GM19240 (cell line): ENCODE results near the gene BIRC3.
"Not testable (repeated sequence)": the region's sequence is repeated elsewhere in the genome, so short reads cannot be mapped to it uniquely, and the experiment has no call there.

Experiments used
- DNase-seq: peaks from one replicate; pipeline ENCODE4 v3.0.0; 2011; ENCODE audit warnings: low spot score; ENCODE audit not compliant: insufficient read length

Gene BIRC3

DNA sequence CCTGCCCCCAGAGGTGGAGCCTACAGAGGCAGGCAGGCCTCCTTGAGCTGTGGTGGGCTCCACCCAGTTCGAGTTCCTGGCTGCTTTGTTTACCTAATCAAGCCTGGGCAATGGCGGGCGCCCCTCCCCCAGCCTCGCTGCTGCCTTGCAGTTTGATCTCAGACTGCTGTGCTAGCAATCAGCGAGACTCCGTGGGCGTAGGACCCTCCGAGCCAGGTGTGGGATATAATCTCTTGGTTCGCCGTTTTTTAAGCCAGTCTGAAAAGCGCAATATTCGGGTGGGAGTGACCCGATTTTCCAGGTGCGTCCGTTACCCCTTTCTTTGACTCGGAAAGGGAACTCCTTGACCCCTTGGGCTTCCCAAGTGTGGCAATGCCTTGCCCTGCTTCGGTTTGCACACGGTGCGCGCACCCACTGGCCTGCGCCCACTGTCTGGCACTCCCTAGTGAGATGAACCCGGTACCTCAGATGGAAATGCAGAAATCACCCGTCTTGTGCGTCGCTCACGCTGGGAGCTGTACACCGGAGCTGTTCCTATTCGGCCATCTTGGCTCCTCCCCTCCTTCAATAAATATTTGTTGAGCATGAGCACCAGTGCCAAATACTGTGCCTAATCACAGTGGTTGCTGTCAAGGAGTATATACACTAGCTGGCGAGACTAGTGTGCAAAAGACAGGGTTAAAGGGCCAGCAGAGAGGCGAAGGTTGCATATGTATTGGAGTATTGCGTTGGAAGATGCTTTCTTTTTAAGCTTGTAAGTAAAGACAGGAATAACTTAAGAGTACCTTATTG is 57.5 kb downstream of the BIRC3 start:
- DNase-seq: not testable (repeated sequence)

DNA sequence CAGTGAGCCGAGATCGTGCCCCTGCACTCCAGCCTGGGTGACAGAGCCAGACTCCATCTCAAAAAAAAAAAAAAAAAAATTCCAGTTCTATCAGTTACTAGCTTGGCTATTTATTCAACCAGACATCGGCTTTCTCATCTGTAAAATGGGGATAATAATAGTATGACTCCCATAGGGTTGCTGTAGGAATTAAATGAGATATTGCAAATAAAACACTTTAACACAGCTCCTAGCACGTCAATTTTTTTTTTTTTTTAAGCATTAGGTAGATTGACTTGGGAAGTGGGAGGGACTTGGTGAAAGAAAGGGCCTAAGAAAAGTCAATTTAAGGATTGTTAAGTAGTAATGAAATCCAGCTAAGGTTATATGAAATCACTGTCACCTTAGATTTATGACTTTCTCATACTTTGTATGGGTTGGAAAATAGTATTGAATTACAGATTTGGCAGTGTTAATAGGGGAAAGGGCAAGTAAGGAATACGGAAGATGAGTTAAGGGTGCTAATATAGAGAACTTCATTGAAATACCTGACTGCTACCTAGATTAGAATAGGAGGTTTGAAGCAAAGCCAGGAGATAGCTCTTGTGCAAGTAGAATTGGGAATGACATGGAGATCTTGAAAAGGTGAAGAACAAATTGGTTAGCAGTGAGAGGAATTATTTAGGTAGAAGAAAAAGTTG is 58.6 kb downstream of the BIRC3 start:
- no peak for DNase-seq

GRCh38 chr11:102377891-102378290 is 60.6 kb downstream of the BIRC3 start:
- no peak for DNase-seq

DNA sequence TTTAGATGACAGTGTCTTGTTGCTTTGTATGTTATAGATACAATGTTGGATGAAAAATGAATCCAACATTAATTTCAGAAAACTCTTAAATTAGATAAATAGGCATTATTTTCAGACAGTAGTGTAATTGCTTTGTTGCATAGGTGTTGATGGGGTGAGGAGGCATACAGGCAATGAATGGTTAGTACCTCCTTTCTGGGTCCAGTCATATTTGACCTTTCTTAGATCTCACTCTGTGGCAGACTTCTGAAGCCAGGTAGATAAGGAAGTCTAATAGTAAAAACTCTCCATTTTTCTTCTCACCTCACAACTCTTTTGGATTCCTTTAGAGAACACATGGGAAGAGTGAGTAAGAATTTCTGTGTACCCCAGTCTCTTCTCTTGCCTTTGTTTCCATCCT is 61.5 kb downstream of the BIRC3 start:
- DNase-seq: no peak

GRCh38 chr11:102382384-102382783 is 65.1 kb downstream of the BIRC3 start:
- no peak for DNase-seq

DNA sequence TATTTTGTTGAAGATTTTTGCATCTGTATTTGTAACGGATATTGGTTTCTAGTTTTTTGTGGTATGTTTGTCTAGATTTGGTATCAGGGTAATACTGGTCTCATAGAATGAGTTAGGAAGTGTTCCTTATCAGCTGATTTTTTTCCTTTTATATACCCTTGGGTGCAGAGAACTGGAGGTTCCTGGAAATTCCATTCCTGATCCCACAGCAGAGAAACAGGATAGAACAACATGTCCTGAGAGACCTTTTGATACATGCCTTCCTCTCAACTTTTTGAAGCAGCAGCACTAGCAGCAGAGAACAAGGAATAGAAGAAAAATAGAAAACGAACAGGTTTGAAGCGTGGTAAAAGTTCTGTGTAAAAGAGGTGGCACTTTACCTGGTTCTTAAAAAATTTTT is 66.6 kb downstream of the BIRC3 start:
- no peak for DNase-seq

- no peak for DNase-seq
Measured at GRCh38 chr11:102384419-102385079, 67.3 kb downstream of the BIRC3 start.

DNA sequence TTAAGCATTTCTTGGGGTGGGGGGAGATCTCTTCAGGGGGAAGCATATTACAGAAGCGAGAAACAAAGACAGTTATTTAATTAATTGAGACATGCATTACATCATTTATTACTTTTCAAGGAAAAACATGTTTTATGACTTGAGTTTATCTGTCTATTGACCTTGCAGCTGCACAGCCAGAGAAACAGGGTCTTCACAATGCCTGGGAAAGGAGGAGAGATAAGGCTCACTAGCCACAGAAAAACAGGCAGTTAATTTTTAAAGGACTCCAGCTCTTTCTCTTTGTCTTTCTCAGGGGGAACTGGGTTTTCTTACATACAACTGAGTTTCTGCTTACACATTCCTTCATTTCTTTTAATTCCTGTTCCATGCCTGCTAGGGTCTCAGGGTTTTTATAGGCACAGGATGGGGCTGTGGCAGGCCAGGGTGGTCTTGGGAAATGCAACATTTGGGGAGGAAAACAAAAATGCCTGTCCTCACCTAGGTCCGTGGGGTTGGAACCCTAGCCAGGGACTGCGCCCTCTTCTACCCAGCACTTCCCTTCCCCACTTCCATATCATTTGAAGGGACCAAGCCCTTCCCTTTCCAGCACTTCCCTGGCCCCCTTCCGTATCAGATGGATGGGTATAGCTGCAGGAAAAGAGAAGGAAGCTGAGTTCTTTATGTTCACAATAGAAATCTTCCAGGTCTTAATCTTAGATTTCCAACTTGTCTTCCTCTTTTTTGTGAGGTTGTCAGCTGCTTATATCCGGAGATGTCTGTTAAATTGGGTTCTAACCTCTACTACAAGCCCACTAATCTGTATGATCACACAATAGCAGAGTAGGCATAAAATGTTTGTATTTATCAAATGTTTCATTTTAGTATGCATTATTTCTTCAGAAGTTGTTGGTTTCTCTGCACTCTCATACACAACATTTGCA is 68.1 kb downstream of the BIRC3 start:
- DNase-seq: no peak

- no peak for DNase-seq
Measured at GRCh38 chr11:102386136-102386734, 69.0 kb downstream of the BIRC3 start.

GRCh38 chr11:102387043-102387781 is 69.9 kb downstream of the BIRC3 start:
- no peak for DNase-seq
